ENCODE results near the gene ITSN2. TPM values are rescaled to one million over a fixed set of nuclear protein-coding genes. Genes with fewer than 3 reads are reported as not detected.

The ITSN2 gene
- total and polyA plus RNA-seq, 2 of the 8 experiments (the other 6 are each of a cell fraction or from before 2014, with no cell fraction given) = 9.3 to 17.0 TPM

- no peaks in the 10 kb centered on the region for H3K23me2 ChIP-seq (ENCODE audit: low read depth, low read length)
- H3K14ac ChIP-seq (ENCODE audit: insufficient read length) = no peak overlapping the region
- H2BK20ac ChIP-seq (ENCODE audit: low read length) = no peak overlapping the region
- FAIRE-seq (no peak), DNase-seq (ENCODE audit: low read depth in 1 of 2, low spot score in 2 of 2) (no peak)
- H2BK5ac ChIP-seq (ENCODE audit: low read depth, low read length) = no peak overlapping the region
- H4K8ac ChIP-seq (ENCODE audit: extremely low read depth, insufficient read depth, low read length) = no peak overlapping the region
- no peak overlapping the region for H3K23ac ChIP-seq (ENCODE audit: insufficient read length)
- no peak overlapping the region for H3K9ac ChIP-seq (replicated peaks in 1 of 4; ENCODE audit: extremely low read depth in 1 of 4, low read depth in 3 of 4, low read length in 3 of 4)
- no peak overlapping the region for H3K56ac ChIP-seq (replicated peaks; ENCODE audit: insufficient read length, low read depth, low read length)
- 87% methylated on average over 4 of the region's 4 CpGs; no CpG with 5 or more reads in 1 of the 2 experiments for WGBS, 2 experiments (ENCODE audit: extremely low coverage in 1 of 2, insufficient coverage in 1 of 2, insufficient read length in 1 of 2, insufficient replicate concordance in 2 of 2, low coverage in 1 of 2, low lambda C conversion rate in 2 of 2, missing lambda C conversion rate in 1 of 2)
- H2AK5ac ChIP-seq (ENCODE audit: low read depth, low read length) = no peak overlapping the region
- no peak overlapping the region for H3K4me2 ChIP-seq (ENCODE audit: insufficient read depth in 1 of 2, low read depth in 2 of 2, low read length in 2 of 2)
- CTCF ChIA-PET (ENCODE audit: partially characterized antibody) = interaction anchor here (1.0 to 1.3 kb wide), 3 partner anchors 8 to 113 kb away, joined by 3 read pairs; no protein-coding TSS in a partner anchor
- no peak overlapping the region for H4K91ac ChIP-seq (replicated peaks; ENCODE audit: insufficient read length, low read length)
- H2BK120ac ChIP-seq (replicated peaks; ENCODE audit: low read depth, low read length) = no peak overlapping the region
- H3K4me3 ChIP-seq (ENCODE audit: extremely low read depth in 1 of 4, insufficient read depth in 2 of 4, low read depth in 3 of 4, low read length in 4 of 4) = no peak overlapping the region
- no peak overlapping the region for H3K27ac ChIP-seq (ENCODE audit: low read depth, low read length)
- no peak overlapping the region for H2BK15ac ChIP-seq (ENCODE audit: low read length)
- H3K9me3 ChIP-seq (ENCODE audit: insufficient read depth in 2 of 2, low read depth in 1 of 2, low read length in 1 of 2) = no peaks in the 10 kb centered on the region
- H3K4ac ChIP-seq (replicated peaks; ENCODE audit: insufficient read length, low read depth, low read length) = no peak overlapping the region
- POLR2A ChIA-PET (ENCODE audit: partially characterized antibody) = no interaction called here
- no peak overlapping the region for H2BK12ac ChIP-seq (ENCODE audit: low read depth, low read length)
- H3K79me2 ChIP-seq (ENCODE audit: control insufficient read depth in 1 of 2, insufficient read depth in 2 of 2, low read length in 2 of 2) = no peaks in the 10 kb centered on the region
- H3K27me3 ChIP-seq (replicated peaks in 1 of 4; ENCODE audit: control insufficient read depth in 3 of 4, extremely low read depth in 1 of 4, insufficient read depth in 3 of 4, low read length in 3 of 4) = peaks cover 0 to 1% (median 0%) of the 10 kb centered on the region in 4 experiments; a peak in 1 of 7 replicates
- H3K4me1 ChIP-seq (replicated peaks in 1 of 4; ENCODE audit: control insufficient read depth in 3 of 4, insufficient read depth in 4 of 4, low read length in 3 of 4) = no peaks in the 10 kb centered on the region
- H4K5ac ChIP-seq (ENCODE audit: insufficient read length, low read depth, low read length) = no peak overlapping the region
- no peaks in the 10 kb centered on the region for H3K79me1 ChIP-seq (ENCODE audit: low read depth, low read length)
- H2AFZ ChIP-seq (ENCODE audit: low read length) = no peak overlapping the region
- H4K20me1 ChIP-seq (replicated peaks in 1 of 2; ENCODE audit: control insufficient read depth in 1 of 2, insufficient read depth in 2 of 2, low read length in 2 of 2) = no peaks in the 10 kb centered on the region
- no peak overlapping the region for H3K18ac ChIP-seq (ENCODE audit: extremely low read depth, low read length)
- peaks cover 0 to 3% (median 0%) of the 10 kb centered on the region in 4 experiments; a peak in 2 of 8 replicates for H3K36me3 ChIP-seq (ENCODE audit: control insufficient read depth in 2 of 4, insufficient read depth in 4 of 4, low read length in 3 of 4)
- TF ChIP-seq EGR1 (IDR thresholded peaks at IDR 0.05; ENCODE audit: borderline replicate concordance, low read depth, low read length) (no peak), CBX5 (IDR thresholded peaks at IDR 0.05; ENCODE audit: low read depth, low read length) (no peak), BCL11A (IDR thresholded peaks at IDR 0.05; ENCODE audit: low read depth in 2 of 2, low read length in 2 of 2) (no peak), ATF2 (IDR thresholded peaks at IDR 0.05; ENCODE audit: low read length) (no peak), NANOG (IDR thresholded peaks at IDR 0.05; ENCODE audit: insufficient read depth, low read depth, low read length, poor library complexity, severe bottlenecking) (no peak), RNF2 (IDR thresholded peaks at IDR 0.05; ENCODE audit: borderline replicate concordance, low read depth, low read length, missing control alignments, poor library complexity, severe bottlenecking) (no peak), ASH2L (IDR thresholded peaks at IDR 0.05; ENCODE audit: low read length) (no peak), SRF (IDR thresholded peaks at IDR 0.05; ENCODE audit: low read depth, low read length) (no peak), HDAC6 (IDR thresholded peaks at IDR 0.05; ENCODE audit: low read depth, low read length) (no peak), SIRT6 (IDR thresholded peaks at IDR 0.05; ENCODE audit: low read length) (no peak), BACH1 (IDR thresholded peaks at IDR 0.05; ENCODE audit: low read length) (no peak)
Observed at GRCh38 chr2:24245986-24246776, 114.2 kb downstream of the ITSN2 start.

All from H1 (cell line).